ENCODE results near the gene TTBK1.

TTBK1 gene

DNA sequence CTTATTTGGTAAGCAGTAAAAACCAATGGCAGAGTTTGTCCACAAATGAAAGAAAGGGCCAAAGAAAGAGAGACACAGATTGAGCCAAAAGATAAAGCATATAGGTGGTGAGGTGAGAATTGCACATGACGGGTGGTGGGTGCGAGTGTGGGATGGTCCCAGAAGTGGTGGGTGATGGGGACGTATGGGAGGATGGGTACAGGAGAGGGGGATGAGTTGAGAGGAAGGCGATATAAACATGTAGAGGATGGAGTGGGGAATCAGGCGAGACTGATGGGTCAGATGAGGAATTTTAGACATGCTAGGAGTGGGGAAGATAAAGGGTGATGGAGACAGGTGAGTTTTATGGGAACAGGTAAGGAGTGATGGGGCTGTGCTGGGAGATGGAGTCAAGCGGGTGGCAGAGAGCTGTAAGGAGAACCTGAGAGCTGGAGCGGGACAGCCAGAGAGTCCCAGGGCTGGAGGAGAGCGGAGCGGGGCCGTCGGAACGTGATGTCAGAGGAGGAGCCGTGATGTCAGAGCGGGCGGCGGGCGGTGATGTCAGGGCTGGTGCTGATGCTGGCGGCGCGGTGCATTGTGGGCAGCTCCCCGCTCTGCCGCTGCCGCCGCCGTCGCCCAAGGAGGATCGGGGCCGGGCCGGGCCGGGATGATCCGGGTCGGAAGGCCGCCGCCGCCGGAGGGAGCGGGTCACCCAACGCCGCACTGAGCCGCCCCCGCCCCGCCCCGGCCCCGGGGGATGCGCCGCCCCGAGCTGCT is at the start of gene TTBK1:
Gene TTBK1, plus strand, starts transcription at position 574 of the 756 bp plus-strand sequence. CDS start 3,180 bp downstream, outside the sequence.
- no peak for DNase-seq

- DNase-seq: no peak
These were observed 49.4 kb upstream of the TTBK1 start for GRCh38 chr6:43193929-43194328.

DNA sequence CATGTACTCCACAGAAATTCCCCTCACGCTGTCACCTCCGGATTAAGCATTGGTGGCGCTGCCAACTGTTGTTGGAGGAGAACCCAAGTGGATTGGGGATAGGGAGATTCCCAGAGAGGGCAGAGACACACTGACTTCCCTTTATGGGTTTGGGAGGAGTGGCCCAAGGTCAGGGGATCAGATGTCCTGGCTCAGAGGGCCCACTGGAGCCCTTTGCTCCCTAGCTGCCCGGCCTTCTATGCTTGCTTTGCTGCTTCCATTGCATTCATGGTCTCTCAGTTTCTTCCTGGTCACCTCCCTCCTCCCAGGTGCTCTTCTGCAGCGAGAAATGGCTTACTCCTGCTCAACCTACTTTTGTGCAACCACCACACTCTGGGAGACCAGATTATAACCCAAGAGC is 46.9 kb upstream of the TTBK1 start:
- no peak for DNase-seq

DNA sequence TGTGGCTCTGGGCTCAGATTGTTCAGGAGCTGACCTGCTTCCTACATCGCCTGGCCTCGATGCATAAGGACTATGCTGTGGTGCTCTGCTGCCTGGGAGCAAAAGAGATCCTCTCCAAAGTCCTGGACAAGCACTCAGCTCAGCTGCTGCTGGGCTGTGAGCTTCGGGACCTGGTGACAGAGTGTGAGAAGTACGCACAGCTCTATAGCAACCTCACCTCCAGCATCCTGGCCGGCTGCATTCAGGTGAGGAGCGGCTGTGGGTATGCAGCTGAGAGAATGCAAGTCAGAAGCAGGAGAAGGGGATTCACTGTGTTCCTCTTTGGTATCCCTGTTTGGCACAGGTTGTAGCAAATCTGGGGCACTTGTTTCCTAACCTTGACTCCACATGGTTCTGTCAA is 43.4 kb upstream of the TTBK1 start:
- no peak for DNase-seq

GRCh38 chr6:43200541-43200940 is 42.7 kb upstream of the TTBK1 start:
- no peak for DNase-seq

DNA sequence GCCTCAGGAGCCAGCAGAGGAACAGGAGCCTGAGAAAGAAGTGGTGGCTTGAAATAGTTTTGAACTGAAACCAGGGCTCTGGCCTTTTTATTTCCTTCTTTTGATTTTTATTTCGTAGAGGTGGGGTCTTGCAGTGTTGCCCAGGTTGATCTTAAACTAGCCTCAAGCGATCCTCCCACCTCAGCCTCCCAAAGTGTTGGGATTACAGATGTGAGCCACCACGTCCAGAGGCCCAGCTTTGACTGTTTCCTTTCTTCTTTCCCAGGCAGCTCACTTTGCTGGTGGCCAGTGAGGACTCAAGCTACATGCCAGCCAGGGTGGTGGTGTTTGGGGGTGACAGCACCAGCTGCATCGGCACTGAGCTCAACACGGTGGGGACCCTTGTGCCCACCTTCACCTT is 40.8 kb upstream of the TTBK1 start:
- no peak for DNase-seq

DNA sequence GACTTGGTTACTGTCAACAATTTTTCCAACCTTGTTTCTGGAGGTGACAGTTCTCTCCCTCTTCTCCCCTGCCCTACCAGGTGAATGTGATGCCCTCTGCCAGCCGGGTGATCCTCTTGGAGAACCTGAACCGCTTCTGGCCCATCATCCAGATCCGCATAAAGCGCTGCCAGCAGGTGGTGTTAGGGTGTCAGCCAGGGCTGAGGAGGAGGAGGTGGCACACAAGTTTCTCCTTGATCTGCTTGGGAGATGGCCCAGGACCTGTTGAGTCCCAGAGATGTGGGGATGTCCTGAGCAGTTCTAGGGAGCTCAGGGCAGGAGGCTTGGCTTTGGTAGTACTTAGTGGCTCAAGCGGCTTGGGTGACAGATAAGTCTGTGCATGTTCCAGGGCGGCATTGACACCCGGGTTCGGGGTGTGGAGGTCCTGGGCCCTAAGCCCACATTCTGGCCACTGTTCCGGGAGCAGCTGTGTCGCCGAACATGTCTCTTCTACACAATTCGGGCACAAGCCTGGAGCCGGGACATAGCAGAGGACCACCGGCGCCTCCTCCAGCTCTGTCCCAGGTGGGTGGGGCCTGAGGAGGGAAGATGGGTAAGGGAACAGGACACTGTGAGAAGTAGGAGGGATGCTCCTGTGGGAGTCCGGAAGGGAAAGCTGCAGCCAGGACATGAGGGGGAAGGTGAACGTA is 40.1 kb upstream of the TTBK1 start:
- no peak for DNase-seq

DNA sequence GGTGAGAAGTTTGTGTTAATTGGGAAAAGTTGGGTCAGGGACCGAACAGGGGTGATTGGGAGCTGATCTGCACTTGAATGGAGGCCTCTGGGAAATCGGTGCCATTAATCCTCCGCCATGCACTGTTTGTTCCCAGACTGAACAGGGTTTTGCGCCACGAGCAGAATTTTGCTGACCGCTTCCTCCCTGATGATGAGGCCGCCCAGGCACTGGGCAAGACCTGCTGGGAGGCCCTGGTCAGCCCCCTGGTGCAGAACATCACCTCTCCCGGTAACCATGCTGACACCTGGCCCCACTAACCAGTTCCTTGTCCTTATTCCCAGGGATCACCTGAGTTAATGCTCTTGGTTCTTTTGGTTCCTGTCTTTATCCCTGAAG is 39.6 kb upstream of the TTBK1 start:
- no peak for DNase-seq

- no peak for DNase-seq
These were observed 38.8 kb upstream of the TTBK1 start for GRCh38 chr6:43204271-43205105.

DNA sequence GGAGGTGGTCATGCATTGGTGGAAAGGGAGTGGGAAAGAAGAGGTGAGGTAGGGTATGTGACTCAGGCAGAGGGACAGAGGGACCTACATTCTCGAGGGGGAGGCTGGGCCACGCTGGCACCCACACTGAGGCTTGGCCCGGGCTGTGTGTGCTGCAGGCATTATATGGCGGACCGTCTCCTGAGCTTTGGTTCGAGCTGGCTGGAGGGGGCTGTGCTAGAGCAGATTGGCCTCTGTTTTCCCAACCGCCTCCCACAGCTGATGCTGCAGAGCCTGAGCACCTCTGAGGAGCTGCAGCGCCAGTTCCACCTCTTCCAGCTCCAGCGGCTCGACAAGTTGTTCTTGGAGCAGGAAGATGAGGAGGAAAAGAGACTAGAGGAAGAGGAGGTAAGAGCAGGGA is 37.4 kb upstream of the TTBK1 start:
- no peak for DNase-seq

DNA sequence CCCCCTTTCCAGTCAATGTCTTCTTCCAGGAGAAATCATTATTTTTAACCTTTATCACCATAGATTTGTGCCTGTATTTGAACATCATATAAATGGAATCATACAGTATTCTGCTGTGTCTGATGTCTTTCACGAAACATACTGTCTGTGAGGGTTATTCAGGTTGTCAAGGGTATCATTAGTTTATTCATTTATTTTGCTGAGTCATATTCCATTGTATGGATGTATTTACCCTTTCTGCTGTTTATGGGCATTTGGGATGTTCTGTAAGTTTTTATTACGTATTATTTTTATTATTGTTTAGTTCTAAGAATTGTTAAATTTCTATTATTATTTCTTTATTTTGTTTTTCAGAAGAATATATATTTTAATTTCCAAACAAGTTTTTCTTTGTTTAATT is 36.0 kb upstream of the TTBK1 start:
- DNase-seq: no peak

GRCh38 chr6:43211955-43212354 is 31.3 kb upstream of the TTBK1 start:
- no peak for DNase-seq

DNA sequence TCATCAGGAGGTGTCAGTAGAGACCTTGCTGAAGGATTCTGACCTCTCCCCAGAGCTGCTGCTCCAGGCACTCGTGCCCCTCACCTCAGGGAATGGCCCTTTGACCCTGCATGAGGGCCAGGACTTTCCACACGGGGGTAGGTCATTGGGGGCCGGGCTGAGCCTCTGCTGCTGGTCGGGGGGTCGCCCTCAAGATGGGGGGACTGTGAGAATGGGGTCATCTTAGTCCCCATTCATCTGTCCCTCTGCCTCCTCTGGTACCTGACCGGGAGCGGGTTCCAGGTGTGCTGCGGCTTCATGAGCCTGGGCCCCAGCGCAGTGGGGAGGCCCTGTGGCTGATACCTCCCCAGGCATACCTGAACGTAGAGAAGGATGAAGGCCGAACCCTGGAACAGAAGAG is 29.9 kb upstream of the TTBK1 start:
- DNase-seq: no peak

DNA sequence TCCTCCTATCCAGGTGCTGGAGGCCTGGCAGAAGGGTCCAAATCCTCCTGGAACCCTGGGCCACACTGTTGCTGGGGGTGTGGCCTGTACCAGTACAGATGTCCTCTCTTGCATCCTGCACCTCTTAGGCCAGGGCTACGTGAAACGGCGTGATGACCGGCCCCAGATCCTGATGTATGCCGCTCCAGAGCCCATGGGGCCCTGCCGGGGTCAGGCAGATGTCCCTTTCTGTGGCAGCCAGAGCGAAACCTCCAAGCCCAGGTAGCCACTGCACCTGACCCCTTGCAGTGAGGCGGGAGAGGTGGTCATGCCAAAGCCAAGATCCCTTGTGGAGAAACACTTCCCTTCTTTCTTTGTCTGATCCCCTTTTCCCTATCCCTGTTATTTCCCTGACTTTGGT is 28.2 kb upstream of the TTBK1 start:
- DNase-seq: no peak

GRCh38 chr6:43216200-43216599 is 27.1 kb upstream of the TTBK1 start:
- DNase-seq: no peak

DNA sequence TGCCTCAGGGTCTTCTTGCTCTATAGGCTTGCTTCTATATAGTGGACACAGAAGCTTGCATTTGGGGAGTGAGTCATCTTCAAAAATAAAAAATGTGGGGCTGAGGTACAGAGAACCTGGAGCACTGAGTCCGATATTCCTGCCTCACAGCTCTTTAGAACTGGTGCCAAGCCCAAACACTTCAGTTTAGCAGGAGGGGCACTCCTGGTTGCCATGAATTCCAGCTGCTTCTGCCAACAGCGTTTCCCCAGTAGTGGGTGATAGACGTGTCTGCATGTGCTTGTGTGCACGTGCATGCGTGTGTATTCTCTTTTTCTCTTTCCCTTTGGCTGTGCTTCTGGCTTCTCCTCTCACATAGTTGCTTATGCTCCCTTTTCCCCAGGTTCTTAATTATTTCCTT is 25.9 kb upstream of the TTBK1 start:
- DNase-seq: no peak

DNA sequence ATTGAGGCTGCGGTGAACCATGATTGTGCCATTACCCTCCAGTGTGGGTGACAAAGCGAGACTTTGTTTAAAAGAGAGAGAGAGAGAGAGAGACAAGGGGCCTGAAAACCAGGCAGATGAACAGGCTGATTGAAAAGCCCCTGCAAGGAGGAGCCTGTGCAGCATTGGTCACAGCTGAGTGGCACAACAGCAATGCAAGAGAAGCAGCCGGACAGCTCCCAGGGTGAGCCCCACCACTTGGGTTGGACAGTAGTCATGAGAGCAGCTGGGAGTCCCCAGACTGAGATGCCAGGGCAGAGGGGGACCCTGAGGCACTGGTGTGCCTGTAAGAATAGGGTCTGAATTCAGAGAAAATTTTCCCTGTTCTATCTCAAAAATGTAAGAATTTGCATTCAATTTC is 24.2 kb upstream of the TTBK1 start:
- no peak for DNase-seq

GRCh38 chr6:43219814-43220213 is 23.5 kb upstream of the TTBK1 start:
- DNase-seq: no peak

- no peak for DNase-seq
These were observed 22.8 kb upstream of the TTBK1 start for GRCh38 chr6:43220439-43220951.

- no peak for DNase-seq
These were observed 22.0 kb upstream of the TTBK1 start for GRCh38 chr6:43221046-43221972.

DNA sequence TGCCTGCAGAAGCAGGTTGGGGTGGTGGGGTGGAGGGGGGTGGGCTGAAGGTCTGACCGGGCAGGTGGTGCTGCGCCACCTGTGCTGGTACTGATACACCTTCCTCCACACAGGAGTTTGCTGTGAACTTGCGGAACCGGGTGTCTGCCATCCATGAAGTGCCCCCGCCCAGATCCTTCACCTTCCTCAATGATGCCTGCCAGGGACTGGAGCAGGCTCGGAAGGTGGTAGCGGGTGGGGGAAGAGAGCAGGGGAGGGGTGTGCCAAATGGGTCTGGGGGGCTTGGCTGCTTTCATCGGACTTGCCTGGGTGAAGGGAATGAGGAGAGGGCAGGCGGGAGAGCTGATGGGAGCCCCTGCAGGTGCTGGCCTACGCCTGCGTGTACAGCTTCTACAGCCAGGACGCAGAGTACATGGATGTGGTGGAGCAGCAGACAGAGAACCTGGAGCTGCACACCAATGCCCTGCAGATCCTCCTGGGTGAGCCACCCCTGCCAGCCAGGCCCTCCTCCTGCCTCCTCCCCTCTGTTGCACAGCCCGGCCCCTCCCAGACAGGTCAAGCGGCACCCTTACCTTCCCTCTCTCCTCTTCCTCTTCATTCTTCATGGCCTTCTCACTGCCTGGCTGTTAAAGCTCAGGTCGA is 20.7 kb upstream of the TTBK1 start:
- no peak for DNase-seq

GRCh38 chr6:43223175-43223574 is 20.1 kb upstream of the TTBK1 start:
- DNase-seq: no peak

All from femur (tissue), 1 donor.